Fibroblast of pulmonary artery (primary cell): Measurements from ENCODE around the gene SOAT1.
A peak's percentile ranks its signal among the peaks of the same experiment; 100 is the strongest.
"Not testable (repeated sequence)": the region's sequence is repeated elsewhere in the genome, so short reads cannot be mapped to it uniquely, and the experiment has no call there.

Source experiments
- DNase-seq: peaks from one replicate; pipeline ENCODE4 v3.0.0-alpha.2; 2010; ENCODE audit warnings: low read depth
- H3K4me3 ChIP-seq: replicated peaks from 2 replicates; pipeline ENCODE4 v1.5.1; 2011; ENCODE audit warnings: low read depth, mild to moderate bottlenecking, control low read depth, low read length, moderate library complexity
- TF ChIP-seq, protein P1 (sequence below): IDR thresholded peaks from 2 replicates; pipeline ENCODE4 v1.5.1; 2011; ENCODE audit warnings: mild to moderate bottlenecking, control low read depth, low read length, inconsistent platforms; ENCODE audit errors: missing control alignments

The SOAT1 gene

DNA sequence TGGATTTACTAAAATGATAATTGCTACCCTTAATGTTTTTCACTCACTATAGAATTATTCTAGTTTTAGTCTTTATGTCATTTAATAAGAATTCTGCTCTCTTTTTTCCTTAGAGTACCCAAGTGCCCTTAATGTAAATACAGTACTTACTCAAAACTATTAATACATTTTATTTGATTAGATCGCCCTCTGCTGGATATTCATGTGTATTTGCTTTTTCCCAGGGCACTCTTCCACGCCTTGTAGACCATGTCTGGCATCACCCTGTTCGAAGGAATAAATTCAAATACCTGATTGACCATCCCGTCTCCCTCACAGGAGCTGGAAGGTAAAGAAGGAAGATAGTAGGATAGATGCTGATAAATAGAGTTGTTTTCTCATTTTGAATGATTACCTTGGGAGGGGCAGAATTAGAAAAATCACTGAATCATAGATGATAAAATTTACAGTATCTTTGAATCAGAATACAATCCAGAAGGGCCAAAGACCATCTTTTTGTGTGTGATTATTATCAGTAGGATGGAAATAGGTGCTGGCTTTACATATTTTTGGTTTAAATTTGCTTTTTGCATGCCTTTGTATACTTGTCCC lies 76.2 kb downstream of the SOAT1 start:
- TF ChIP-seq, protein P1, sequence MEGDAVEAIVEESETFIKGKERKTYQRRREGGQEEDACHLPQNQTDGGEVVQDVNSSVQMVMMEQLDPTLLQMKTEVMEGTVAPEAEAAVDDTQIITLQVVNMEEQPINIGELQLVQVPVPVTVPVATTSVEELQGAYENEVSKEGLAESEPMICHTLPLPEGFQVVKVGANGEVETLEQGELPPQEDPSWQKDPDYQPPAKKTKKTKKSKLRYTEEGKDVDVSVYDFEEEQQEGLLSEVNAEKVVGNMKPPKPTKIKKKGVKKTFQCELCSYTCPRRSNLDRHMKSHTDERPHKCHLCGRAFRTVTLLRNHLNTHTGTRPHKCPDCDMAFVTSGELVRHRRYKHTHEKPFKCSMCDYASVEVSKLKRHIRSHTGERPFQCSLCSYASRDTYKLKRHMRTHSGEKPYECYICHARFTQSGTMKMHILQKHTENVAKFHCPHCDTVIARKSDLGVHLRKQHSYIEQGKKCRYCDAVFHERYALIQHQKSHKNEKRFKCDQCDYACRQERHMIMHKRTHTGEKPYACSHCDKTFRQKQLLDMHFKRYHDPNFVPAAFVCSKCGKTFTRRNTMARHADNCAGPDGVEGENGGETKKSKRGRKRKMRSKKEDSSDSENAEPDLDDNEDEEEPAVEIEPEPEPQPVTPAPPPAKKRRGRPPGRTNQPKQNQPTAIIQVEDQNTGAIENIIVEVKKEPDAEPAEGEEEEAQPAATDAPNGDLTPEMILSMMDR = peak; percentile 63
- peak; percentile 84 for DNase-seq
- H3K4me3 ChIP-seq = no peak overlapping the region

DNA sequence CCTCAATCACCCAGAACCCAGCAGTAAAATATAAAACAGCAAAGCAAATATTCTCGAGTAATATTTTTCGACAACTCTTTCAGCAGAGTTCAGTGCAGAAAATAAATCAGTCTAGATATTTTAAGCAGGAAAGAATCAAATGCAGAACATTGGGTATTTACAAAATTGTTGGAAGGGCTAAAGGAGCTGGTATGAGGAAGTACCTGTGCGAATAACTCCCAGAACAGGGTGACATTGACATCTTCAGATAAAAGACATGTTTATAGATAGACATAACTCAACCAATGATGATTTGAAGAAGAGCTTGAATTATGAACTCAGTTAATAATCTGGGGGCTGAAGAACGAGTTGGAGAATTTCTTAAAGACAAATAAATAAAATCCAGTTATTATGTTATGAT lies 78.6 kb downstream of the SOAT1 start:
- TF ChIP-seq, protein P1 = no peak
- no peak overlapping the region for H3K4me3 ChIP-seq
- no peak for DNase-seq

DNA sequence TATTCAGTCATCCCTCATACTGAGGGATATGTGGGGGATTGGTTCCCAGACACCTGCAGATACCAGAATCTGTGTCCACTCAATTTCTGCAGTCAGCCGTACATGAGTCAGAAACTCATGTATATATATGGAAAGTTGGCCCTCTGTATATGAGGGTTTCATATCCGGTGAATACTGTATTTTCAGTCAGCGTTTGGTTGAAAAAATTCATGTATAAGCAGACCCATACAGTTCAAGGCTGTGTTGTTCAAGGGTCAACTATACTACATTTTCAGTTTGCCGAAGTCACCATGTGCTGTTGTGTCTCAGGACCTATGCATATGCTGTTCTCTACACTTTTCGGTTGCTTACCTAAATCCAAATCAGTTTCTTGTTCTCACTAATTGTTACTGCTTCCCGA lies 82.6 kb downstream of the SOAT1 start:
- TF ChIP-seq, protein P1 = no peak

DNA sequence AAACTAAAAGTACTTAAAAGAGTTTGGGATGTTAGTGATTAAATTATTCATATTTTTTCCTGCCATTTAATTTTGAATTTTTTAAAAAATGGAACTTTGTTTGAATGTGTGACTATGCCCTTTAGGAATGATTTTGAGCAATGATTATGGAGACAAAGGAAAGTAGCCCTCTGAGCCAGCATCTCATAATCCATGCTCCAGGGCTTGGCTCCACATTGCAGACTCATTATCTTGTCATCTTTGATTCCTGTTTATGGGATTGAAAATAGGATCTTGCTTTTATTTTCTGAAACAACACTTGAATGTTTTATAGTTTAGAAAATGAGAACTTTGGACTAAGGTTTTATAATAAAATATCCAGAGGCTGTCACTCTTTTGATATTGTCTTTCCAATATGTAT lies 86.7 kb downstream of the SOAT1 start:
- no peak for DNase-seq
- no peak overlapping the region for H3K4me3 ChIP-seq
- TF ChIP-seq, protein P1 = no peak

More for the DNA sequence above, 82.6 kb downstream of the SOAT1 start:
- no peak for DNase-seq
- H3K4me3 ChIP-seq = no peak overlapping the region

- H3K4me3 ChIP-seq = no peak overlapping the region
- no peak for DNase-seq
- TF ChIP-seq, protein P1 = no peak
Measured at GRCh38 chr1:179384027-179384426, 90.4 kb downstream of the SOAT1 start.

- no peak for DNase-seq
- no peak overlapping the region for H3K4me3 ChIP-seq
- TF ChIP-seq, protein P1 = no peak
Measured at GRCh38 chr1:179385510-179385909, 91.9 kb downstream of the SOAT1 start.

DNA sequence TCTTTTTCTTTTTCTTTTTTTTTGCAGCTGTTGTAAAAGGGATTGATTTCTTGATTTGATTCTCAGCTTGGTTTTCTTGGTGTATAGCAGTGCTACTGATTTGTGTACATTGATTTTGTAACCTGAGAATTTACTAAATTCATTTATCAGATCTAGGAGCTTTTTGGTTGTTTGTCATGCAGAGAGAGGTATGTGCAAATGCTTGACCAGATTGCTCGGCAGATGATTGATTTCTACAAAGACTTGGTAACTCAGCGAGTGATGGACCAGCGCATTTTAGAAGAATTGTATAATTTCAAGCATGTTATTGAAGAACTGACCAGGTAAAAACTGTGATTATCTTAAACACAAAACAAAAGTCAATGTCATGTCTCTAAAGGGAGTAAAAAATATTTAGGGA lies 100.1 kb downstream of the SOAT1 start:
- no peak overlapping the region for H3K4me3 ChIP-seq
- DNase-seq = no peak
- TF ChIP-seq, protein P1 = no peak

DNA sequence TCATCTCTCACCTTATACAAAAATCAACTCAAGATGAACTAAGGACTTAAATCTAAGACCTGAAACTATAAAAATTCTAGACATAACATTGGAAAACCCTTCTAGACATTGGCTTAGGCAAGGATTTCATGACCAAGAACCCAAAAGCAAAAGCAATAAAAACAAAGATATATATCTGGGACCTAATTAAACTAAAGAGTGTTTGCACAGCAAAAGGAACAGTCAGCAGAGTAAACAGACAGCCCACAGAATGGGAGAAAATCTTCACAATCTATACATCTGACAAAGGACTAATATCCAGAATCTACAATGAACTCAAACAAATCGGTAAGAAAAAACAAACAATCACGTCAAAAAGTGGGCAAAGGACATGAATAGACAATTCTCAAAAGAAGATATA lies 105.8 kb downstream of the SOAT1 start:
- not testable (repeated sequence) for DNase-seq, H3K4me3 ChIP-seq
